IMR-90 (cell line): ENCODE measurements around the gene CRBN. TPM values are rescaled to one million over a fixed set of nuclear protein-coding genes. Genes with fewer than 3 reads are reported as not detected.

Source experiments
- ATAC-seq: fragments of 200-7000 bp; cut with Tn5 transposase; 2 replicates; pipeline ENCODE4 v1.9.1; 2020; ENCODE audit warnings: low read depth, mild to moderate bottlenecking, moderate library complexity
- BruUV-seq: library from RNA; stranded (reverse); fragments of 400-500 nt; replicated peaks from 2 replicates; lab custom pipeline; 2021; lab: Mats Ljungman, UMichigan
- CTCF ChIA-PET: fragments of 300-600 bp; formaldehyde crosslinking; extraction: SDS; loops from one replicate; lab custom pipeline; 2021; ENCODE audit warnings: antibody characterized with exemption; lab: Yijun Ruan, JAX
- POLR2A ChIA-PET: fragments of 300-600 bp; sonication (Branson Sonifier 250); formaldehyde crosslinking; loops from one replicate; lab custom pipeline; 2022; ENCODE audit warnings: antibody characterized with exemption; ENCODE audit not compliant: unreplicated experiment; lab: Charles Lee
- DNase-seq: peaks from one replicate; pipeline ENCODE4 v3.0.0; 2013
- H2AFZ ChIP-seq: replicated peaks from 2 replicates; pipeline ENCODE3; 2013; ENCODE audit warnings: low read length, mild to moderate bottlenecking; ENCODE audit not compliant: poor library complexity
- H2AK5ac ChIP-seq: 2 replicates; pipeline ENCODE4 v1.6.1; 2013; ENCODE audit warnings: low read depth, low read length, inconsistent platforms
- H2AK9ac ChIP-seq: replicated peaks from 2 replicates; pipeline ENCODE3; 2013; ENCODE audit warnings: mild to moderate bottlenecking, low read depth, low read length, moderate library complexity; ENCODE audit not compliant: poor library complexity
- H2BK120ac ChIP-seq: 2 replicates; pipeline ENCODE4 v1.6.1; 2013; ENCODE audit warnings: low read depth, low read length, inconsistent platforms
- H2BK15ac ChIP-seq: 3 replicates; pipeline ENCODE4 v1.6.1; 2013; ENCODE audit warnings: low read depth, low read length, inconsistent platforms
- H2BK20ac ChIP-seq: 2 replicates; pipeline ENCODE4 v1.6.1; 2013; ENCODE audit warnings: low read depth, mild to moderate bottlenecking, inconsistent platforms, low read length, moderate library complexity
- H2BK5ac ChIP-seq: 2 replicates; pipeline ENCODE4 v1.6.1; 2013; ENCODE audit warnings: mild to moderate bottlenecking, low read depth, low read length, inconsistent platforms; ENCODE audit not compliant: poor library complexity, severe bottlenecking
- H3K14ac ChIP-seq: replicated peaks from 2 replicates; pipeline ENCODE4 v1.6.1; 2013; ENCODE audit warnings: low read depth, low read length, inconsistent platforms
- H3K18ac ChIP-seq: 2 replicates; pipeline ENCODE4 v1.6.1; 2013; ENCODE audit warnings: low read depth, low read length, control low read depth
- H3K23ac ChIP-seq: 2 replicates; pipeline ENCODE4 v1.6.1; 2013; ENCODE audit warnings: low read depth, low read length, inconsistent platforms
- H3K27ac ChIP-seq: 2 replicates; pipeline ENCODE4 v1.5.1; 2013; ENCODE audit warnings: mild to moderate bottlenecking, control low read depth, low read length; ENCODE audit not compliant: insufficient read depth
- H3K27me3 ChIP-seq: 2 replicates; pipeline ENCODE4 v1.6.1; 2013; ENCODE audit warnings: low read length; ENCODE audit not compliant: control insufficient read depth, insufficient read depth
- H3K36me3 ChIP-seq: 2 replicates; pipeline ENCODE4 v1.6.1; 2013; ENCODE audit warnings: low read length, mixed read lengths; ENCODE audit not compliant: control insufficient read depth, insufficient read depth
- H3K4ac ChIP-seq: 2 replicates; pipeline ENCODE4 v1.6.1; 2013; ENCODE audit warnings: low read depth, low read length, inconsistent platforms
- H3K4me1 ChIP-seq: 2 replicates; pipeline ENCODE4 v1.6.1; 2013; ENCODE audit warnings: low read length, mixed read lengths; ENCODE audit not compliant: control insufficient read depth, insufficient read depth
- H3K4me2 ChIP-seq: 2 replicates; pipeline ENCODE4 v1.6.1; 2013; ENCODE audit warnings: low read depth, mild to moderate bottlenecking, control low read depth, low read length, moderate library complexity
- H3K4me3 ChIP-seq: 2 replicates; pipeline ENCODE4 v1.5.1; 2013; ENCODE audit warnings: low read depth, mild to moderate bottlenecking, control low read depth, low read length, moderate library complexity; ENCODE audit not compliant: insufficient read depth
- H3K56ac ChIP-seq: 2 replicates; pipeline ENCODE4 v1.6.1; 2013; ENCODE audit warnings: low read length, inconsistent platforms; ENCODE audit not compliant: insufficient read depth; ENCODE audit errors: extremely low read depth
- H3K79me1 ChIP-seq, 2 experiments: 2 replicates each; pipeline ENCODE4 v1.6.1; 2013; ENCODE audit warnings: low read length in 2 of 2, inconsistent platforms in 1 of 2, low read depth in 1 of 2
- H3K9ac ChIP-seq: 2 replicates; pipeline ENCODE4 v1.6.1; 2013; ENCODE audit warnings: low read depth, low read length, control low read depth
- H3K9me1 ChIP-seq: 2 replicates; pipeline ENCODE4 v1.6.1; 2013; ENCODE audit warnings: low read length, inconsistent platforms; ENCODE audit not compliant: insufficient read depth
- H3K9me3 ChIP-seq: 2 replicates; pipeline ENCODE4 v1.6.1; 2013; ENCODE audit warnings: low read length; ENCODE audit not compliant: control insufficient read depth, insufficient read depth
- H4K20me1 ChIP-seq: 2 replicates; pipeline ENCODE4 v1.6.1; 2013; ENCODE audit warnings: low read length, inconsistent platforms; ENCODE audit not compliant: insufficient read depth
- H4K5ac ChIP-seq: 2 replicates; pipeline ENCODE4 v1.6.1; 2013; ENCODE audit warnings: mild to moderate bottlenecking, low read depth, low read length, control low read depth
- H4K8ac ChIP-seq, 2 experiments: 2 replicates each; pipeline ENCODE4 v1.6.1; 2013; ENCODE audit warnings: low read depth in 2 of 2, low read length in 2 of 2, control low read depth in 1 of 2, inconsistent platforms in 1 of 2
- H4K91ac ChIP-seq: 2 replicates; pipeline ENCODE4 v1.6.1; 2013; ENCODE audit warnings: low read depth, low read length, inconsistent platforms; ENCODE audit not compliant: insufficient read depth
- BHLHE40 ChIP-seq: fragments of 150-350 bp; IDR thresholded peaks from 2 replicates; pipeline ENCODE4 v1.6.1; 2016; ENCODE audit warnings: mild to moderate bottlenecking, low read depth, low read length
- CEBPB ChIP-seq: IDR thresholded peaks from 2 replicates; pipeline ENCODE4 v1.6.1; 2012; ENCODE audit warnings: low read depth, low read length, improper control_type of control experiment
- CHD1 ChIP-seq: IDR thresholded peaks from 2 replicates; pipeline ENCODE4 v1.6.1; 2012; ENCODE audit warnings: low read depth, low read length, improper control_type of control experiment
- CTCF ChIP-seq: conservative IDR thresholded peaks from 2 replicates; pipeline ENCODE4 v1.5.1; 2012; ENCODE audit warnings: mild to moderate bottlenecking, low read depth, low read length, improper control_type of control experiment
- FOS ChIP-seq: fragments of 150-350 bp; IDR thresholded peaks from 2 replicates; pipeline ENCODE4 v1.6.1; 2016; ENCODE audit warnings: low read depth, low read length
- MAZ ChIP-seq: IDR thresholded peaks from 2 replicates; pipeline ENCODE4 v1.6.1; 2012; ENCODE audit warnings: low read depth, mild to moderate bottlenecking, low read length, improper control_type of control experiment, moderate library complexity, borderline replicate concordance
- MXI1 ChIP-seq: IDR thresholded peaks from 2 replicates; pipeline ENCODE4 v1.6.1; 2012; ENCODE audit warnings: low read depth, mild to moderate bottlenecking, low read length, moderate library complexity, borderline replicate concordance
- NFE2L2 ChIP-seq: fragments of 150-350 bp; IDR thresholded peaks from 2 replicates; pipeline ENCODE4 v1.6.1; 2016; ENCODE audit warnings: low read depth, mild to moderate bottlenecking, low read length
- POLR2A ChIP-seq: IDR thresholded peaks from 2 replicates; pipeline ENCODE4 v1.6.1; 2012; ENCODE audit warnings: mild to moderate bottlenecking, low read depth, low read length
- RAD21 ChIP-seq: IDR thresholded peaks from 2 replicates; pipeline ENCODE4 v1.6.1; 2012; ENCODE audit warnings: low read length, improper control_type of control experiment
- RCOR1 ChIP-seq: IDR thresholded peaks from 2 replicates; pipeline ENCODE4 v1.6.1; 2012; ENCODE audit warnings: mild to moderate bottlenecking, low read length, improper control_type of control experiment; ENCODE audit not compliant: insufficient replicate concordance
- SMC3 ChIP-seq: fragments of 150-350 bp; IDR thresholded peaks from 2 replicates; pipeline ENCODE4 v1.6.1; 2016; ENCODE audit warnings: low read depth, mild to moderate bottlenecking, antibody characterized with exemption, low read length, moderate library complexity
- WGBS, 2 experiments: methylation state at CpG; one replicate each; pipeline versions ENCODE4 v1.1.5 to v1.1.7; 2013; ENCODE audit warnings: missing lambda C conversion rate in 2 of 2; ENCODE audit not compliant: insufficient read length in 1 of 2; ENCODE audit errors: extremely low coverage in 2 of 2; 5-methylcytosine and 5-hydroxymethylcytosine counted together
- dilution Hi-C: fragments of 300-500 bp; cut with HindIII; formaldehyde crosslinking; loops from one replicate; pipeline ENCODE4 v1.14.3; 2018; ENCODE audit warnings: low sequenced_read_pairs; ENCODE audit not compliant: unreplicated experiment
- in situ Hi-C: fragments of 300-500 bp; cut with MboI; formaldehyde crosslinking; loops from 3 replicates; pipeline ENCODE4 v1.14.3; 2019; ENCODE audit warnings: low sequenced_read_pairs, inconsistent platforms, mixed read lengths
- intact Hi-C: fragments of 100-400 bp; cut with micrococcal nuclease; formaldehyde crosslinking; loops from 2 replicates; pipeline ENCODE4 v1.10.0; 2022
- polyA plus RNA-seq, 3 experiments: library from polyadenylated mRNA; depleted of rRNA; stranded (reverse); fragments of >200 nt; gene quantifications; 2 replicates each; pipeline ENCODE4 v1.2.3, GENCODE V29; 2012; ENCODE audit warnings: low replicate concordance in 1 of 3
- total RNA-seq: library from RNA; depleted of rRNA; stranded (reverse); fragments of >200 nt; gene quantifications from 2 replicates; pipeline ENCODE4 v1.2.3, GENCODE V29; 2012

Gene CRBN
- total and polyA plus RNA-seq, 2 of the 4 experiments (the other 2 are of a cell fraction): 21.8 to 33.9 TPM

GRCh38 chr3:3200632-3201212 is 21.2 kb upstream of the CRBN start:
- Histone ChIP-seq H4K5ac (no peak overlapping the region), H2BK5ac (no peak overlapping the region), H3K4me3 (no peak overlapping the region), H3K9ac (no peak overlapping the region), H2AFZ (no peak overlapping the region), H3K4ac (no peak overlapping the region), H2BK15ac (no peak overlapping the region), H4K91ac (no peak overlapping the region), H3K56ac (no peak overlapping the region), H3K79me1 (no peaks in the 10 kb centered on the region), H3K9me3 (no peaks in the 10 kb centered on the region), H2AK9ac (no peak overlapping the region), H3K4me2 (no peak overlapping the region), H2BK120ac (no peak overlapping the region), H2BK20ac (no peak overlapping the region), H3K27me3 (no peaks in the 10 kb centered on the region), H2AK5ac (no peak overlapping the region), H4K20me1 (no peaks in the 10 kb centered on the region), H3K14ac (no peak overlapping the region), H3K27ac (no peak overlapping the region), H3K23ac (no peak overlapping the region), H4K8ac (no peak overlapping the region), H3K9me1 (no peaks in the 10 kb centered on the region), H3K18ac (no peak overlapping the region), H3K4me1 (no peaks in the 10 kb centered on the region), H3K36me3 (no peaks in the 10 kb centered on the region)
- peak; percentile 62 for DNase-seq
- WGBS, 2 experiments: no CpG with 5 or more reads among the region's 7 CpGs
- peak; percentile 93 for ATAC-seq
- dilution Hi-C loops: loop anchor here (25.0 kb wide), 1 partner anchor 1087 kb away; no protein-coding TSS in a partner anchor
- BruUV-seq: no TSS peak
- in situ Hi-C loops: loop anchor here (10.0 kb wide), 1 partner anchor 1084 kb away; no protein-coding TSS in a partner anchor
- ChIA-PET CTCF (interaction anchor here (0.6 to 2.3 kb wide), 8 partner anchors 13 to 1092 kb away, joined by 3 to 7 read pairs (median 3); no protein-coding TSS in a partner anchor), POLR2A (no interaction called here)
- no peak for TF ChIP-seq BHLHE40
- TF ChIP-seq CEBPB: no peak
- TF ChIP-seq CTCF: peak; percentile 68
- TF ChIP-seq CHD1: no peak
- TF ChIP-seq FOS: no peak
- TF ChIP-seq POLR2A: no peak
- peak; percentile 70 for TF ChIP-seq SMC3
- no peak for TF ChIP-seq MXI1
- no peak for TF ChIP-seq MAZ
- TF ChIP-seq RAD21: peak; percentile 64
- TF ChIP-seq NFE2L2: no peak
- TF ChIP-seq RCOR1: no peak
- intact Hi-C loops: loop anchor here (1.0 to 10.0 kb wide), 4 partner anchors 814 to 1434 kb away; no protein-coding TSS in a partner anchor
